SU-DHL-6 (cell line): Measurements from ENCODE around the gene CNTN5.

Source experiments
- CTCF ChIP-seq: fragments of 200-600 bp; sonication (generic); IDR thresholded peaks from one replicate; pipeline ENCODE4 v1.5.1; 2017; ENCODE audit warnings: antibody characterized with exemption, mild to moderate bottlenecking, low read length, moderate library complexity; ENCODE audit not compliant: insufficient read depth, poor library complexity, severe bottlenecking
- EZH2phosphoT487 ChIP-seq: fragments of 200-600 bp; sonication (generic), shearing (Covaris generic); conservative IDR thresholded peaks from 2 replicates; pipeline ENCODE4 v1.6.1; 2018; ENCODE audit warnings: mild to moderate bottlenecking, antibody characterized with exemption, low read length, moderate library complexity, mixed read lengths

GRCh38 chr11:99841885-99842284 lies 821.1 kb downstream of the CNTN5 start:
- no peak for TF ChIP-seq CTCF
- TF ChIP-seq EZH2phosphoT487 = no peak
